Ovary (tissue), 3 donors: ENCODE results near the gene KRT84.

Experiments
- CTCF ChIP-seq, 3 donors: fragments of 450-650 bp in 2 of 3; fragments of 200-600 bp in 1 of 3; IDR thresholded peaks; one replicate each; pipeline versions ENCODE4 v1.5.1 to v1.8.0; 2016 to 2022; ENCODE audit warnings: antibody characterized with exemption in 3 of 3, mild to moderate bottlenecking in 1 of 3
- EP300 ChIP-seq: sonication (generic); formaldehyde crosslinking; IDR thresholded peaks from one replicate; pipeline ENCODE4 v1.6.1; 2017; ENCODE audit warnings: antibody characterized with exemption
- donor health status: DM: no; HTN: no; CAD: no.

- TF ChIP-seq EP300 (no peak), CTCF (IDR thresholded peaks at IDR 0.05) (no peak)
Measured at GRCh38 chr12:52418576-52419110, 33.2 kb upstream of the KRT84 start.
